K562 (cell line): ENCODE measurements around the gene SMIM12. TPM values are rescaled to one million over a fixed set of nuclear protein-coding genes. Genes with fewer than 3 reads are reported as not detected.

Experiments used
- ATAC-seq: fragments of 200-7000 bp; cut with Tn5 transposase; 3 replicates; pipeline ENCODE4 v1.9.1; 2020; ENCODE audit warnings: moderate library complexity
- BruUV-seq: library from RNA; stranded (reverse); fragments of 400-500 nt; replicated peaks from 2 replicates; lab custom pipeline; 2021; lab: Mats Ljungman, UMichigan
- CTCF ChIA-PET: fragments of 300-600 bp; formaldehyde crosslinking; extraction: SDS; loops from one replicate; lab custom pipeline; 2021; ENCODE audit warnings: low intra/inter-chr PET ratio; lab: Yijun Ruan, JAX
- POLR2A ChIA-PET: fragments of 300-600, 350-650 bp; sonication (Branson Sonifier 250); formaldehyde crosslinking; extraction: SDS; loops from one replicate; lab custom pipeline; 2021; ENCODE audit warnings: antibody characterized with exemption, inconsistent platforms; lab: Yijun Ruan, JAX
- DNase-seq, 4 experiments: peaks; one replicate each; pipeline versions ENCODE4 v3.0.0 to v3.0.0-alpha.2; 2011 to 2018; ENCODE audit warnings: low spot score in 3 of 4, mixed read lengths in 3 of 4; ENCODE audit errors: extremely low read depth in 1 of 4
- FAIRE-seq: peaks from 2 replicates; lab custom pipeline; 2011; peaks lifted over from hg19 to GRCh38; lab: Jason Lieb, UNC
- H2AFZ ChIP-seq: 2 replicates; pipeline ENCODE4 v1.6.0; 2011; ENCODE audit warnings: low read depth, low read length, control low read depth, inconsistent platforms
- H3K27ac ChIP-seq: fragments of 200-600 bp; 3 replicates; pipeline ENCODE4 v1.8.0; 2011; ENCODE audit warnings: low read depth, mild to moderate bottlenecking, control low read depth, inconsistent platforms, low read length, moderate library complexity, mixed read lengths; ENCODE audit errors: extremely low read depth
- H3K27me3 ChIP-seq, 2 experiments: fragments of 300-600 bp in 1 of 2; 2 replicates in 1 of 2; 3 replicates in 1 of 2; pipeline versions ENCODE4 v1.6.0 to v1.8.0; 2011; ENCODE audit warnings: inconsistent platforms in 2 of 2, low read length in 2 of 2, mild to moderate bottlenecking in 1 of 2, mixed read lengths in 1 of 2, moderate library complexity in 1 of 2; ENCODE audit not compliant: control insufficient read depth in 2 of 2, insufficient read depth in 2 of 2
- H3K36me3 ChIP-seq: fragments of 300-600 bp; 3 replicates; pipeline ENCODE4 v1.8.0; 2011; ENCODE audit warnings: mild to moderate bottlenecking, low read length, inconsistent platforms; ENCODE audit not compliant: control insufficient read depth, insufficient read depth
- H3K4me1 ChIP-seq, 2 experiments: fragments of 200-600 bp in 1 of 2; replicated peaks in 1 of 2; 2 replicates in 1 of 2; 3 replicates in 1 of 2; pipeline versions ENCODE4 v1.5.1 to v1.8.0; 2011; ENCODE audit warnings: inconsistent platforms in 2 of 2, low read length in 2 of 2, mild to moderate bottlenecking in 1 of 2, mixed read lengths in 1 of 2, moderate library complexity in 1 of 2; ENCODE audit not compliant: control insufficient read depth in 2 of 2, insufficient read depth in 2 of 2
- H3K4me2 ChIP-seq: 2 replicates; pipeline ENCODE4 v1.6.1; 2011; ENCODE audit warnings: low read length, control low read depth, inconsistent platforms, mixed read lengths; ENCODE audit not compliant: insufficient read depth
- H3K4me3 ChIP-seq: fragments of 200-600 bp; sonication (generic), shearing (Covaris generic); 2 replicates; pipeline ENCODE4 v1.5.1; 2016; ENCODE audit warnings: control low read depth, inconsistent platforms
- H3K79me2 ChIP-seq: fragments of 200-600 bp; 3 replicates; pipeline ENCODE4 v1.8.0; 2011; ENCODE audit warnings: low read length, inconsistent platforms; ENCODE audit not compliant: control insufficient read depth, insufficient read depth
- H3K9ac ChIP-seq, 2 experiments: 2 replicates each; pipeline versions ENCODE4 v1.6.0 to v1.6.1; 2011; ENCODE audit warnings: low read depth in 2 of 2, low read length in 2 of 2, control low read depth in 1 of 2, inconsistent platforms in 1 of 2, mild to moderate bottlenecking in 1 of 2, mixed read lengths in 1 of 2; ENCODE audit not compliant: insufficient read depth in 1 of 2
- H3K9me1 ChIP-seq: one replicate; pipeline ENCODE4 v1.6.0; 2011; ENCODE audit warnings: inconsistent platforms, mild to moderate bottlenecking, low read length, moderate library complexity; ENCODE audit not compliant: control insufficient read depth, insufficient read depth
- H3K9me3 ChIP-seq: replicated peaks from 2 replicates; pipeline ENCODE4 v1.5.1; 2011; ENCODE audit warnings: low read depth, low read length, inconsistent platforms; ENCODE audit not compliant: control insufficient read depth, insufficient read depth
- H4K20me1 ChIP-seq: replicated peaks from 2 replicates; pipeline ENCODE4 v1.6.1; 2011; ENCODE audit warnings: low read length, inconsistent platforms, mixed read lengths; ENCODE audit not compliant: control insufficient read depth, insufficient read depth
- CBFA2T3 ChIP-seq: fragments of 450-650 bp; IDR thresholded peaks from 2 replicates; pipeline ENCODE4 v1.6.1; 2017
- CBX2 ChIP-seq: fragments of 200-600 bp; sonication (generic); IDR thresholded peaks from one replicate; pipeline ENCODE4 v1.6.1; 2012; ENCODE audit warnings: mild to moderate bottlenecking, low read length, inconsistent platforms; ENCODE audit not compliant: insufficient read depth, poor library complexity, severe bottlenecking
- ETV6 ChIP-seq, 3 experiments: fragments of 150-350 bp in 1 of 3; sonication (generic) in 1 of 3; formaldehyde crosslinking in 1 of 3; IDR thresholded peaks; 2 replicates each; pipeline versions ENCODE4 v1.6.1 to v1.8.0; 2014 to 2022; ENCODE audit warnings: borderline replicate concordance in 2 of 3, low read depth in 2 of 3, antibody characterized with exemption in 1 of 3, low read length in 1 of 3, mild to moderate bottlenecking in 1 of 3, missing genetic modification reagents in 1 of 3
- KLF13 ChIP-seq: fragments of 450-650 bp; IDR thresholded peaks from 2 replicates; pipeline ENCODE4 v1.6.1; 2016; ENCODE audit warnings: missing genetic modification characterization, low read depth, mild to moderate bottlenecking, missing compliant biosample characterization, moderate library complexity, borderline replicate concordance
- NFIC ChIP-seq: fragments of 450-650 bp; IDR thresholded peaks from 2 replicates; pipeline ENCODE4 v1.6.1; 2017; ENCODE audit warnings: mild to moderate bottlenecking, inconsistent platforms
- PHF20 ChIP-seq: fragments of 450-650 bp; IDR thresholded peaks from 2 replicates; pipeline ENCODE4 v1.6.1; 2018; ENCODE audit not compliant: partially characterized antibody
- POLR2B ChIP-seq: fragments of 450-650 bp; IDR thresholded peaks from 2 replicates; pipeline ENCODE4 v1.6.1; 2018; ENCODE audit warnings: low read depth; ENCODE audit not compliant: partially characterized antibody
- SIN3A ChIP-seq, 2 experiments: fragments of 150-350 bp in 1 of 2; IDR thresholded peaks; 2 replicates each; pipeline ENCODE4 v1.6.1; 2011 to 2016; ENCODE audit warnings: borderline replicate concordance in 2 of 2, low read depth in 2 of 2, low read length in 2 of 2, mild to moderate bottlenecking in 2 of 2, moderate library complexity in 2 of 2; ENCODE audit not compliant: control insufficient read depth in 1 of 2
- U2AF1 ChIP-seq: fragments of 200-400 bp; formaldehyde crosslinking; optimal IDR thresholded peaks from 2 replicates; pipeline ENCODE3; 2017; ENCODE audit warnings: mild to moderate bottlenecking, low read depth, low read length, moderate library complexity
- ZBTB43 ChIP-seq: sonication (generic); formaldehyde crosslinking; IDR thresholded peaks from 2 replicates; pipeline ENCODE4 v1.8.0; 2023; ENCODE audit warnings: mild to moderate bottlenecking, missing genetic modification reagents
- ZNF24 ChIP-seq: fragments of 450-650 bp; IDR thresholded peaks from 2 replicates; pipeline ENCODE4 v1.6.1; 2016
- WGBS: fragments of 100-300 bp; shearing (Covaris generic); methylation state at CpG from one replicate; pipeline ENCODE4 v1.1.6; 2016; ENCODE audit warnings: low coverage, mixed read lengths; ENCODE audit not compliant: insufficient coverage; ENCODE audit errors: missing lambda C conversion rate; 5-methylcytosine and 5-hydroxymethylcytosine counted together
- in situ Hi-C: fragments of 300-500 bp; cut with MboI; formaldehyde crosslinking; loops from 4 replicates; pipeline ENCODE4 v1.15.0; 2018; ENCODE audit warnings: inconsistent platforms, mixed read lengths
- intact Hi-C: fragments of 100-400 bp; cut with micrococcal nuclease; formaldehyde crosslinking; loops from 2 replicates; pipeline ENCODE4 v1.14.2; 2022
- polyA plus RNA-seq, 8 experiments: library from polyadenylated mRNA; depleted of rRNA in 4 of 8; stranded (reverse) in 5 of 8; unstranded in 3 of 8; fragments of >200 nt; fragmentation: Nextera tagmentation in 2 of 8; fragmentation: Illumina TruSeq in 1 of 8; extraction: Ambion mirVana in 2 of 8; extraction: Trizol in 1 of 8; gene quantifications; 2 replicates each; pipeline versions ENCODE4 v1.2.1 to v1.2.3, GENCODE V29; 2011 to 2014; ENCODE audit warnings: inconsistent platforms in 1 of 8, missing spikeins in 1 of 8
- total RNA-seq, 7 experiments: library from RNA; depleted of rRNA in 6 of 7; stranded (reverse); fragments of >200 nt in 6 of 7; fragmentation: Illumina TruSeq in 2 of 7; extraction: Trizol in 2 of 7; gene quantifications; 2 replicates each; pipeline versions ENCODE4 v1.2.1 to v1.2.3, GENCODE V29; 2011 to 2021; ENCODE audit warnings: low replicate concordance in 1 of 7
- TF ChIP-seq, protein P1 (sequence below): fragments of 450-650 bp; IDR thresholded peaks from 2 replicates; pipeline ENCODE4 v1.6.1; 2016
- TF ChIP-seq, protein P2 (sequence below): sonication (generic); formaldehyde crosslinking; IDR thresholded peaks from 2 replicates; pipeline ENCODE4 v1.8.1; 2023; ENCODE audit warnings: mild to moderate bottlenecking, missing genetic modification reagents
- TF ChIP-seq, protein P3 (sequence below), 2 experiments: fragments of 450-650 bp; IDR thresholded peaks; 2 replicates each; pipeline ENCODE4 v1.6.1; 2016

Gene SMIM12
- total and polyA plus RNA-seq, 9 of the 15 experiments (the other 6 are each of a cell fraction or from before 2014, with no cell fraction given): 51.7 to 112 (median 63.9) TPM

GRCh38 chr1:34858901-34859445 lies 576 bp downstream of the SMIM12 start:
- CTCF ChIA-PET: no interaction called here
- peak overlapping the region; percentile 85 for H3K27ac ChIP-seq
- H3K36me3 ChIP-seq: peaks cover 33% of the 10 kb centered on the region; the same call in 2 of the 3 replicates
- H2AFZ ChIP-seq: peak overlapping the region; percentile 99
- peaks cover 40% of the 10 kb centered on the region for H3K79me2 ChIP-seq
- no peaks in the 10 kb centered on the region for H3K9me1 ChIP-seq
- H3K27me3 ChIP-seq: no peaks in the 10 kb centered on the region
- in situ Hi-C loops (no loop called here), intact Hi-C loops (loop anchor here (5.0 to 10.0 kb wide), 2 partner anchors 336 to 698 kb away; partner anchors contain the start of genes KIAA0319L, NCDN and SFPQ)
- peak; percentile 26 for FAIRE-seq
- no TSS peak for BruUV-seq
- POLR2A ChIA-PET: interaction anchor here (0.6 to 1.0 kb wide), 6 partner anchors 10 to 973 kb away, joined by 3 to 4 read pairs (median 3); no protein-coding TSS in a partner anchor
- H3K9me3 ChIP-seq: peaks cover 5% of the 10 kb centered on the region
- H3K4me3 ChIP-seq: peak overlapping the region; percentile 83
- peak overlapping the region; percentile 99 for H3K4me2 ChIP-seq
- H4K20me1 ChIP-seq: no peaks in the 10 kb centered on the region
- peak; percentile 34 to 52 (median 38) for DNase-seq
- peak; percentile 64 for ATAC-seq
- peaks cover 3 to 20% of the 10 kb centered on the region in 2 experiments; a peak in 3 of 5 replicates for H3K4me1 ChIP-seq
- WGBS: 1% methylated on average over 15 of the region's 15 CpGs
- H3K9ac ChIP-seq: peak overlapping the region; percentile 94 to 96
- TF ChIP-seq SIN3A (IDR thresholded peaks at IDR 0.05; ENCODE audit: borderline replicate concordance in 2 of 2, control insufficient read depth in 1 of 2, low read depth in 2 of 2, low read length in 2 of 2) (0 out of 4 replicates have a peak, but pooled peaks of 1 of the 2 experiments have one; percentile 44), ZBTB43 (CRISPR knock-in tag) (0 out of 2 replicates have a peak, but pooled peaks have one; percentile 56), PHF20 (no peak), ETV6 (IDR thresholded peaks at IDR 0.05; ENCODE audit: borderline replicate concordance in 1 of 2, low read depth in 2 of 2, low read length in 1 of 2) (no peak), ETV6 (CRISPR knock-in tag; IDR thresholded peaks at IDR 0.05; ENCODE audit: borderline replicate concordance) (0 out of 2 replicates have a peak, but pooled peaks have one; percentile 14), CBX2 (no peak), NFIC (peak; percentile 93), POLR2B (no peak), ZNF24 (peak; percentile 94), KLF13 (tag) (no peak), U2AF1 (no peak), CBFA2T3 (0 out of 2 replicates have a peak, but pooled peaks have one; percentile 4)
- TF ChIP-seq, protein P1, sequence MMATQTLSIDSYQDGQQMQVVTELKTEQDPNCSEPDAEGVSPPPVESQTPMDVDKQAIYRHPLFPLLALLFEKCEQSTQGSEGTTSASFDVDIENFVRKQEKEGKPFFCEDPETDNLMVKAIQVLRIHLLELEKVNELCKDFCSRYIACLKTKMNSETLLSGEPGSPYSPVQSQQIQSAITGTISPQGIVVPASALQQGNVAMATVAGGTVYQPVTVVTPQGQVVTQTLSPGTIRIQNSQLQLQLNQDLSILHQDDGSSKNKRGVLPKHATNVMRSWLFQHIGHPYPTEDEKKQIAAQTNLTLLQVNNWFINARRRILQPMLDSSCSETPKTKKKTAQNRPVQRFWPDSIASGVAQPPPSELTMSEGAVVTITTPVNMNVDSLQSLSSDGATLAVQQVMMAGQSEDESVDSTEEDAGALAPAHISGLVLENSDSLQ: peak; percentile 85
- TF ChIP-seq, protein P2, sequence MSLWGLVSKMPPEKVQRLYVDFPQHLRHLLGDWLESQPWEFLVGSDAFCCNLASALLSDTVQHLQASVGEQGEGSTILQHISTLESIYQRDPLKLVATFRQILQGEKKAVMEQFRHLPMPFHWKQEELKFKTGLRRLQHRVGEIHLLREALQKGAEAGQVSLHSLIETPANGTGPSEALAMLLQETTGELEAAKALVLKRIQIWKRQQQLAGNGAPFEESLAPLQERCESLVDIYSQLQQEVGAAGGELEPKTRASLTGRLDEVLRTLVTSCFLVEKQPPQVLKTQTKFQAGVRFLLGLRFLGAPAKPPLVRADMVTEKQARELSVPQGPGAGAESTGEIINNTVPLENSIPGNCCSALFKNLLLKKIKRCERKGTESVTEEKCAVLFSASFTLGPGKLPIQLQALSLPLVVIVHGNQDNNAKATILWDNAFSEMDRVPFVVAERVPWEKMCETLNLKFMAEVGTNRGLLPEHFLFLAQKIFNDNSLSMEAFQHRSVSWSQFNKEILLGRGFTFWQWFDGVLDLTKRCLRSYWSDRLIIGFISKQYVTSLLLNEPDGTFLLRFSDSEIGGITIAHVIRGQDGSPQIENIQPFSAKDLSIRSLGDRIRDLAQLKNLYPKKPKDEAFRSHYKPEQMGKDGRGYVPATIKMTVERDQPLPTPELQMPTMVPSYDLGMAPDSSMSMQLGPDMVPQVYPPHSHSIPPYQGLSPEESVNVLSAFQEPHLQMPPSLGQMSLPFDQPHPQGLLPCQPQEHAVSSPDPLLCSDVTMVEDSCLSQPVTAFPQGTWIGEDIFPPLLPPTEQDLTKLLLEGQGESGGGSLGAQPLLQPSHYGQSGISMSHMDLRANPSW (CRISPR knock-in tag): 0 out of 2 replicates have a peak, but pooled peaks have one; percentile 59
- TF ChIP-seq, protein P3, sequence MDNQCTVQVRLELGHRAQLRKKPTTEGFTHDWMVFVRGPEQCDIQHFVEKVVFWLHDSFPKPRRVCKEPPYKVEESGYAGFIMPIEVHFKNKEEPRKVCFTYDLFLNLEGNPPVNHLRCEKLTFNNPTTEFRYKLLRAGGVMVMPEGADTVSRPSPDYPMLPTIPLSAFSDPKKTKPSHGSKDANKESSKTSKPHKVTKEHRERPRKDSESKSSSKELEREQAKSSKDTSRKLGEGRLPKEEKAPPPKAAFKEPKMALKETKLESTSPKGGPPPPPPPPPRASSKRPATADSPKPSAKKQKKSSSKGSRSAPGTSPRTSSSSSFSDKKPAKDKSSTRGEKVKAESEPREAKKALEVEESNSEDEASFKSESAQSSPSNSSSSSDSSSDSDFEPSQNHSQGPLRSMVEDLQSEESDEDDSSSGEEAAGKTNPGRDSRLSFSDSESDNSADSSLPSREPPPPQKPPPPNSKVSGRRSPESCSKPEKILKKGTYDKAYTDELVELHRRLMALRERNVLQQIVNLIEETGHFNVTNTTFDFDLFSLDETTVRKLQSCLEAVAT (IDR thresholded peaks at IDR 0.05): no peak
